ENCODE measurements around the gene RPP25L. TPM values are rescaled to one million over a fixed set of nuclear protein-coding genes. Genes with fewer than 3 reads are reported as not detected.

The RPP25L gene
- 25.7 and 34.3 TPM in 2 replicates for total RNA-seq
- polyA plus RNA-seq, result 12.6 and 13.5 TPM in 2 replicates
- polyA plus RNA-seq (2012), result 22.0 and 24.5 TPM in 2 replicates
- polyA minus RNA-seq (ENCODE audit: low replicate concordance), result 7.3 and 16.9 TPM in 2 replicates

- Histone ChIP-seq H4K20me1 (ENCODE audit: control insufficient read depth, extremely low read depth, insufficient read depth, low read length) (no peaks in the 10 kb centered on the region), H3K4me2 (ENCODE audit: extremely low read depth, insufficient read depth, low read length) (peak within 1 kb of the TSS; percentile 87), H3K4me3 (replicated peaks in 1 of 4; ENCODE audit: control extremely low read depth in 1 of 4, insufficient read depth in 1 of 4, low read depth in 3 of 4, low read length in 4 of 4) (peak within 1 kb of the TSS; percentile 85 to 93 (median 86)), H3K9me3 (ENCODE audit: control insufficient read depth, insufficient read depth, low read depth, low read length) (no peaks in the 10 kb centered on the region), H2AFZ (ENCODE audit: low read length) (peak within 1 kb of the TSS; percentile 91), H3K36me3 (ENCODE audit: control insufficient read depth, insufficient read depth, low read length) (peaks cover 14% of the 10 kb centered on the region), H3K27ac (ENCODE audit: insufficient read depth, low read length) (peak within 1 kb of the TSS; percentile 84), H3K9ac (ENCODE audit: insufficient read depth, low read length) (peak within 1 kb of the TSS; percentile 86), H3K4me1 (ENCODE audit: control insufficient read depth, extremely low read depth, insufficient read depth, low read length) (peaks cover 7% of the 10 kb centered on the region), H3K79me2 (ENCODE audit: control insufficient read depth, insufficient read depth, low read length) (no peaks in the 10 kb centered on the region), H3K27me3 (ENCODE audit: control insufficient read depth, insufficient read depth, low read length) (no peaks in the 10 kb centered on the region)
- no peak for TF ChIP-seq CTCF (conservative IDR thresholded peaks at IDR 0.05 in 1 of 2, IDR thresholded peaks at IDR 0.05 in 1 of 2; ENCODE audit: low read depth in 1 of 2, low read length in 2 of 2)
- no peak for TF ChIP-seq EZH2 (IDR thresholded peaks at IDR 0.05; ENCODE audit: low read length, missing control alignments)
- peak; percentile 77 to 79 for DNase-seq (ENCODE audit: low read depth in 2 of 2)
These were observed at the start of gene RPP25L for GRCh38 chr9:34611811-34612787. RPP25L (minus strand) TSS chr9:34612097; CDS start chr9:34611296, 801 bp downstream.

DNA sequence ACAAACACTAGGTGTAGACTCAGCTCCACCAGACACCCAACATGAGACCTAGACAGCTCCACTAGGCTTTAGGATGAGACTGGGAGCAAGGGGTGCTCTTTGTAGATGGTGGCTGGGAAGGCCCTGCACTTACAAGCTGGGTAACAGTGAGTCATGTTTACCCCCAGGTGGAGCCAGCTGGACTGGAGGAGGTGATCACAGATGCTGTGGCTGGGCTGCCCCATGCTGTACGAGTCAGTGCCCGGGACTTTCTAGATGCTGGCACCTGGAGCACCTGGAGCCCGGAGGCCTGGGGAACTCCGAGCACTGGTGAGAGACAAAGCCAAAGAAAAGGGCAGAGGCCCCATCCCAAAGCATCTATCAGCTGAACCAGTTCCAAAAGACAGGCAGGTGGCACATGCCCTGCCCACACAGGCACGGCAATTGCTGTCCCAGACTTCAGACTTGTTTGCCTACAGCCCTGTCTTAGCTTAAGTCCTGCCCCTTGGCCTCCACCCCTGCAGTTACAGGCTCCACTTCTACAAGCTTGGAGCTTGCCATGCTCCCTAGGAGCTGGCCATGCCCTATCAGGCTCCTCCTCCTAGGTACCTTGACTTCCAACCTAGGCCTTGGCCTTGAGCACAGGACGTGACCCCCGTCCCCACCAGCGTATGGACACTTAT, 47.8 kb upstream of the RPP25L start:
- Histone ChIP-seq H3K79me2 (ENCODE audit: control insufficient read depth, insufficient read depth, low read length) (no peaks in the 10 kb centered on the region), H2AFZ (ENCODE audit: low read length) (no peak overlapping the region), H3K9me3 (ENCODE audit: control insufficient read depth, insufficient read depth, low read depth, low read length) (no peaks in the 10 kb centered on the region), H3K4me2 (ENCODE audit: extremely low read depth, insufficient read depth, low read length) (no peak overlapping the region), H3K4me1 (ENCODE audit: control insufficient read depth, extremely low read depth, insufficient read depth, low read length) (peaks cover 4% of the 10 kb centered on the region), H3K36me3 (ENCODE audit: control insufficient read depth, insufficient read depth, low read length) (no peaks in the 10 kb centered on the region), H3K27me3 (ENCODE audit: control insufficient read depth, insufficient read depth, low read length) (no peaks in the 10 kb centered on the region), H3K27ac (ENCODE audit: insufficient read depth, low read length) (no peak overlapping the region), H4K20me1 (ENCODE audit: control insufficient read depth, extremely low read depth, insufficient read depth, low read length) (no peaks in the 10 kb centered on the region), H3K9ac (ENCODE audit: insufficient read depth, low read length) (no peak overlapping the region), H3K4me3 (replicated peaks in 1 of 4; ENCODE audit: control extremely low read depth in 1 of 4, insufficient read depth in 1 of 4, low read depth in 3 of 4, low read length in 4 of 4) (no peak overlapping the region)
- no peak for DNase-seq (ENCODE audit: low read depth in 2 of 2)
- TF ChIP-seq EZH2 (IDR thresholded peaks at IDR 0.05; ENCODE audit: low read length, missing control alignments) (no peak), CTCF (conservative IDR thresholded peaks at IDR 0.05 in 1 of 2, IDR thresholded peaks at IDR 0.05 in 1 of 2; ENCODE audit: low read depth in 1 of 2, low read length in 2 of 2) (no peak)

DNA sequence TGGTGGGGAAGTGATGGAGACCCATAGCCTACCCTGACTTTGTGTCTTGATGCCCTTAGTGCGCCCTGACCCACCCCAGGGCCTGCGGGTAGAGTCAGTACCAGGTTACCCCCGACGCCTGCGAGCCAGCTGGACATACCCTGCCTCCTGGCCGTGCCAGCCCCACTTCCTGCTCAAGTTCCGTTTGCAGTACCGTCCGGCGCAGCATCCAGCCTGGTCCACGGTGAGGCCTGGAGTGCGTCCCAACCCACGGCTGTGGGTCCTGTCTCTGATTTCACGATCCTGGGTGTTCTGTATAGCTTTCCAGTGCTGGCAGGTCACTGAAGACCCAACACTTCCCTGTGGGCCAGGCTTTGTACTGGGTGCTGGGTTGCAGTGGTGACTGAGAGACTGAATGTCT, 46.6 kb upstream of the RPP25L start:
- no peak for TF ChIP-seq EZH2 (IDR thresholded peaks at IDR 0.05; ENCODE audit: low read length, missing control alignments)
- TF ChIP-seq CTCF (conservative IDR thresholded peaks at IDR 0.05 in 1 of 2, IDR thresholded peaks at IDR 0.05 in 1 of 2; ENCODE audit: low read depth in 1 of 2, low read length in 2 of 2), result no peak
- no peaks in the 10 kb centered on the region for H3K27me3 ChIP-seq (ENCODE audit: control insufficient read depth, insufficient read depth, low read length)
- no peaks in the 10 kb centered on the region for H3K79me2 ChIP-seq (ENCODE audit: control insufficient read depth, insufficient read depth, low read length)
- H4K20me1 ChIP-seq (ENCODE audit: control insufficient read depth, extremely low read depth, insufficient read depth, low read length), result no peaks in the 10 kb centered on the region
- H3K4me3 ChIP-seq (replicated peaks in 1 of 4; ENCODE audit: control extremely low read depth in 1 of 4, insufficient read depth in 1 of 4, low read depth in 3 of 4, low read length in 4 of 4), result no peak overlapping the region
- DNase-seq (ENCODE audit: low read depth in 2 of 2), result no peak
- H3K36me3 ChIP-seq (ENCODE audit: control insufficient read depth, insufficient read depth, low read length), result no peaks in the 10 kb centered on the region
- no peak overlapping the region for H3K4me2 ChIP-seq (ENCODE audit: extremely low read depth, insufficient read depth, low read length)
- no peak overlapping the region for H3K9ac ChIP-seq (ENCODE audit: insufficient read depth, low read length)
- H3K9me3 ChIP-seq (ENCODE audit: control insufficient read depth, insufficient read depth, low read depth, low read length), result no peaks in the 10 kb centered on the region
- H3K27ac ChIP-seq (ENCODE audit: insufficient read depth, low read length), result no peak overlapping the region
- H2AFZ ChIP-seq (ENCODE audit: low read length), result no peak overlapping the region
- H3K4me1 ChIP-seq (ENCODE audit: control insufficient read depth, extremely low read depth, insufficient read depth, low read length), result peaks cover 9% of the 10 kb centered on the region

Measured in fibroblast of lung (primary cell).